ENCODE results near the gene INSR. TPM values are rescaled to one million over a fixed set of nuclear protein-coding genes. Genes with fewer than 3 reads are reported as not detected.

INSR gene
- total RNA-seq, 8 experiments from 2014 or later: 6.9 to 19.6 (median 14.1) TPM

DNA sequence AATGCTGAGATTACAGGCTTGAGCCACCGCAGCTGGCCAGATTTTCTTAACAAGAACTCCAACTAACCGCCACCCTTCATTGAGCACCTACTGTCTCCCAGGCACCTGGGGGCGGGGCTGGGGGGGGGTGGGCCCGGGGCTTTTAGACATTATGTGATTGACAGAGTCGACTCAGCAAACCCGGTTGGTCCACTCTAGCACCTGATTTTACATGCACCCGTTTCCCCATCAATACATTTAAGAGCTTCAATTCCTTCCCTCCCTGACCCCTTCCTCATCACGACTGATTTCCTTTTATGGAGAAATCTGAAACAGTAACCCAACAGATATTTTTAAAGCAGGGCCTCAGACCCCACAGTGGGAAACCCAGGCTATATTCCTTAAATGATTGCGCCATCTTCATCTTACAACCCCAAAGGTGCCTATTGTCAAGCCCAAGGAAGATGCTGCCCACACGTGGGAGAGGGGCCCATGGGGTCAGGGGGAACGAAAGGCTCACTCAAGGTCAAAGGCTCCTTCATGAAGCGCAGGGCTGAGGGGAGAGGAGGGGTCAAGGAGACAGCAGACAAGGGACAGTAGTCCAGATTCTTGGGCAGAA, 1.8 kb downstream of the INSR start:
- Histone ChIP-seq H3K4me1 (replicated peaks in 1 of 2) (peaks cover 2 to 3% of the 10 kb centered on the region in 2 donors), H3K27ac (no peak overlapping the region), H3K4me3 (peak overlapping the region in 1 of 5 donors; percentile 90)
- ATAC-seq (replicated peaks in 6 of 8): no peak
- WGBS, 10 experiments: 50 to 94% (median 78%) methylated on average over 1 to 4 of the region's 12 CpGs; no CpG with 5 or more reads in 5 of the 10 experiments
- in situ Hi-C loops (cut with MboI; ENCODE audit: low pct_unique_long_range_greater_than_20kb in 2 of 9, low sequenced_read_pairs in 9 of 9, unreplicated experiment in 9 of 9): loop anchor here in 5 of 9 experiments (10.0 to 25.0 kb wide), 2 partner anchors 98 to 105 kb away; no protein-coding TSS in a partner anchor

DNA sequence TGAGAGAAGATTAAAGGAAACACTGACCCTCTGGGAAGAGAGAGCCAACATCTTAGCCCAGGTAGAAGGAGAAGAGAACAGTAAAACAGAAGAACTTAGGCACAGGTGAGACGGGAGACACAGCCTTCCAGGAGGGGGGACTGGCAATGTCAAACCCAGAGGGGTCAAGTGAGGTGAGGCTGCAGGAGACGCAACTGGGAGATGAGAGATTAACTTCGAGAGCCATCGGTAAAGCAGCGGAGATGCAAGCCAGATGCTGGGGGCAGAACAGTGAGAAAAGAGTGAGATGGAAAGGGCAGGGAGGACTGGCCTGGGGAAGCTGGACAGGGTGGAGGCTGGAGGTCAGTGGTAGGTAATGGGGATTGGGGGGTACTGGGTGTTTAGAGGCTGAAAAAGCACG, 5.2 kb downstream of the INSR start:
- H3K4me1 ChIP-seq (replicated peaks in 1 of 2): peaks cover 0 to 3% of the 10 kb centered on the region in 2 donors
- in situ Hi-C loops (cut with MboI; ENCODE audit: low pct_unique_long_range_greater_than_20kb in 2 of 9, low sequenced_read_pairs in 9 of 9, unreplicated experiment in 9 of 9): loop anchor here in 4 of 9 experiments (25.0 kb wide), 1 partner anchor 102 kb away; no protein-coding TSS in a partner anchor
- H3K27ac ChIP-seq: no peak overlapping the region
- 29 to 100% (median 80%) methylated on average over 1 to 5 of the region's 6 CpGs; no CpG with 5 or more reads in 1 of the 10 experiments for WGBS, 10 experiments
- no peak for ATAC-seq (replicated peaks in 6 of 8)
- no peak overlapping the region for H3K4me3 ChIP-seq

DNA sequence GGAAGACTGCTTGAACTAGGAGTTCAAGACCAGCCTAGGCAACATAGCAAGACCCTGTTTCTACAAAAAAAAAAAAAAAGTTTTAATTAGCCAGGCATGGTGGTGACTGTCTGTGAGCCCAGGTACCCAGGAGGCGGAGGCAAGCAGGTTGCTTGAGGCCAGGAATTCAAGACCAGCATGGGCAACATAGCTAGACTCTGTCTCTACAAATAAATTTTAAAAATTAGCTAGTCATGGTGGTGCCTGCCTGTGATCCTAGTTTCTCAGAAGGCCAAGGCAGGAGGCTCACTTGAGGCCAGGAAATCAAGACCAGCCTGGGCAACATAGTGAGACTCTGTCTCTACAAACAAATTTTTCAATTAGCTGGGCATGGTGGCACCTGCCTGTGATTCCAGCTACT, 6.1 kb downstream of the INSR start:
- ATAC-seq (replicated peaks in 6 of 8): no peak
- H3K4me1 ChIP-seq (replicated peaks in 1 of 2): peaks cover 0 to 3% of the 10 kb centered on the region in 2 donors
- no peak overlapping the region for H3K27ac ChIP-seq
- in situ Hi-C loops (cut with MboI; ENCODE audit: low pct_unique_long_range_greater_than_20kb in 2 of 9, low sequenced_read_pairs in 9 of 9, unreplicated experiment in 9 of 9): loop anchor here in 4 of 9 experiments (25.0 kb wide), 1 partner anchor 101 kb away; no protein-coding TSS in a partner anchor
- H3K4me3 ChIP-seq: no peak overlapping the region
- WGBS, 10 experiments: 86 to 100% (median 100%) methylated on average over 1 of the region's 1 CpG; no CpG with 5 or more reads in 6 of the 10 experiments

DNA sequence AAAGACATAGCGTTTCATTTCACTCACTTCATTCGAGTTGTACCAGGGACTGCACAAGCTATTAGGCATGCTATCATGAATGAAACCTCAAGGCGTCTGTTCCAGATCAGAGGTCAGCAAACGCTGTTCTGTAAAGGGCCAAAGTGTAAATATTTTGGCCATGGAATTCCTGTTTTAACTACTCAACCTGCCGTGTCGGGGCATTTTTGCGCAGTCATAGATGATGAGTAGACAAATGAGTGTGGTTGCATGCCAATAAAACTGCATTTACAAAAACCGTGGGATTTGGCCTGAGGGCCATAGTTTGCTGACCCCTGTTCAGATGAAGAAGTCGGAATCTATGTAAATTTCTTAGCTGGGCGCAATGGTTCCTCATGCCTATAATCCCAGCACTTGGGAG, 6.5 kb downstream of the INSR start:
- peak in 1 of 8 experiments; percentile 79 for ATAC-seq (replicated peaks in 6 of 8)

DNA sequence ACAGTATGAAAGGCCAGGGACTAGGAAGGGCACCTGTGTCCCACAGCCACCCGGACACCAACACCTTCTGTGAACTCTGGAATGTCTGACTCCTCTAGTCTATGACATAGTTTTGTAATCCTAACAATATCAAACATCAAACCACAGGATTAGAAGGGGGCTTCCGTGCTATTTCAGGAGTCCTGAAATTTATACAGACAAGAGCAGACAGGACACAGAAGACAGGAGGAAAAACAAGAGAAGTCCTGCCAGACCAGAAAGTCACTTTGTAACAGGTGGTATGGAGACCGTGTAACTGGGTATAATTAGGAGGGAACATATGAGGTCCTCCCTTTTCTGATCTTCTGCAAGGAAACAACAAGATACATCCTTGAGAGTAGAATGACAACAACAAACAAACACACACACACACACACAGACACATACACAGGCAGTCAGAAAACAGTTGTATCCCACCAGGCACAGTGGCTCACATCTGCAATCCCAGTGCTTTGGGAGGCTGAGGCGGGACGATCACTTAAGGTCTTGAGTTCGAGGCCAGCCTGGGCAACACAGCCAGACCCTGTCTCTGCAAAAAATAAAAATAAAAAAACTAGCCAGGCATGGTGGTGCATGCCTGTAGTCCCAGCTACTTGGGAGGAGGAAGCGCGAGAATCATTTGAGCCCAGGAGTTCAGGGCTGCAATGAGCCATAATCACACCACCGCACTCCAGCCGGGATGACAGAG, 13.1 kb downstream of the INSR start:
- Histone ChIP-seq H3K4me1 (replicated peaks in 1 of 2) (no peaks in the 10 kb centered on the region), H3K27ac (no peak overlapping the region), H3K4me3 (no peak overlapping the region)
- no peak for ATAC-seq (replicated peaks in 6 of 8)
- in situ Hi-C loops (cut with MboI; ENCODE audit: low pct_unique_long_range_greater_than_20kb in 2 of 9, low sequenced_read_pairs in 9 of 9, unreplicated experiment in 9 of 9): loop anchor here in 4 of 9 experiments (25.0 kb wide), 1 partner anchor 94 kb away; no protein-coding TSS in a partner anchor
- WGBS, 10 experiments: 25 to 100% (median 82%) methylated on average over 1 to 10 of the region's 10 CpGs; no CpG with 5 or more reads in 1 of the 10 experiments

More for the DNA sequence above, 6.5 kb downstream of the INSR start:
- Histone ChIP-seq H3K27ac (no peak overlapping the region), H3K4me3 (no peak overlapping the region), H3K4me1 (replicated peaks in 1 of 2) (no peaks in the 10 kb centered on the region)
- in situ Hi-C loops (cut with MboI; ENCODE audit: low pct_unique_long_range_greater_than_20kb in 2 of 9, low sequenced_read_pairs in 9 of 9, unreplicated experiment in 9 of 9): loop anchor here in 4 of 9 experiments (25.0 kb wide), 1 partner anchor 100 kb away; no protein-coding TSS in a partner anchor
- 20 to 88% (median 80%) methylated on average over 1 to 9 of the region's 10 CpGs; no CpG with 5 or more reads in 3 of the 10 experiments for WGBS, 10 experiments

DNA sequence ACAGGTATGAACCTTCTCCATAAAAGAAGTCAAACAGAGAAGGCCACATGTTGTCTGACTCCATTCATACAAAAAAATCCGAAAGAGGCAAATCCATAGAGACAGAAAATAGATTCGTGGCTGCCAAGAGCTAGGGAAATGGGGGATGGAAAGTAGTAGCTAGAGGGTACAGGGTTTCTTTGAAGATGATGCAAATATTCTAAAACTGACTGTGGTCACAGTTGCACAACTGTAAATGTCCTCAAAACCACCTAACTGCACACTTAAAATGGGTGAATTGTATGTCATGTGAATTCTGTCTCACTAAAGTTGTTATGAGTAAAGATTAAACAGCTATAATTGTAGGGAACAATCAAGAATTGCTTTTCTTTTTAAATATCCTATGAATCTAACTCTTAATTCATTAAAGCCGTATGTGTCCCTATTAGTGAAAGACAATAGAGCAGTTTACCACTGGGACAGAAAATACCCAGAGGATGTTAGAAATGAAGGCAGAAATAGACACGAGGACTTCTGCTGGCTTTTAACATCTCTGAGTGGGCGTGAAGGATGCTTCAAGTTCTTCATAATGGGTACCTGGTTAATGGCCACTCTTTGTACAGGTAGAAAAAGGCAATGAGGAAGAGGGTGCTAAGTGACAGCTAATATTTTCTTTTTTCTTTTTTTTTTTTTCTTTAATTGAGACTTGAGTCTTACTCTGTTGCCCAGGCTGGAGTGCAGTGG, 21.2 kb downstream of the INSR start:
- peak in 1 of 8 experiments; percentile 31 for ATAC-seq (replicated peaks in 6 of 8)
- in situ Hi-C loops (cut with MboI; ENCODE audit: low pct_unique_long_range_greater_than_20kb in 2 of 9, low sequenced_read_pairs in 9 of 9, unreplicated experiment in 9 of 9): no loop called here
- Histone ChIP-seq H3K27ac (no peak overlapping the region), H3K4me3 (no peak overlapping the region), H3K4me1 (replicated peaks in 1 of 2) (no peaks in the 10 kb centered on the region)
- 45 to 92% (median 83%) methylated on average over 2 to 5 of the region's 5 CpGs for WGBS, 10 experiments

DNA sequence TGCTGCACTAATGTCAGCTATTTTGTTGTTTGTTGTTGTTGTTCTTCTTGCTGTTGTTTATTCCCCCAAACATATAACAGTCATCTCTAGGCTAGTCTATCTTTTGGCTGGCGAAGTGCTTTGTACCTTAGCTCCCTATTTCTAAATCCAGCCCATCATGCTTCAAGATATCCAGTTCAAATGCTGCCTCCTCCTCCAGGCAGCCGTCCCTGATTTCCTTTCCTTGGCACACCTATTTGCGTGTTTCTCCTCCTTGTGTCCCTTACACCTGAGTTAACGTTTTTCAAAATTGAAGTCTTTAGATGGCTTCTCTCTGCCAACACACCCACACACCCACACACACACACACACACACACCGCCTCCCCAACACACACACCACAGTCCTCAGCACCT, 25.5 kb downstream of the INSR start:
- Histone ChIP-seq H3K27ac (no peak overlapping the region), H3K4me3 (no peak overlapping the region), H3K4me1 (replicated peaks in 1 of 2) (no peaks in the 10 kb centered on the region)
- ATAC-seq (replicated peaks in 6 of 8): no peak
- 55 to 92% (median 87%) methylated on average over 1 to 5 of the region's 5 CpGs; no CpG with 5 or more reads in 1 of the 10 experiments for WGBS, 10 experiments
- in situ Hi-C loops (cut with MboI; ENCODE audit: low pct_unique_long_range_greater_than_20kb in 2 of 9, low sequenced_read_pairs in 9 of 9, unreplicated experiment in 9 of 9): no loop called here

DNA sequence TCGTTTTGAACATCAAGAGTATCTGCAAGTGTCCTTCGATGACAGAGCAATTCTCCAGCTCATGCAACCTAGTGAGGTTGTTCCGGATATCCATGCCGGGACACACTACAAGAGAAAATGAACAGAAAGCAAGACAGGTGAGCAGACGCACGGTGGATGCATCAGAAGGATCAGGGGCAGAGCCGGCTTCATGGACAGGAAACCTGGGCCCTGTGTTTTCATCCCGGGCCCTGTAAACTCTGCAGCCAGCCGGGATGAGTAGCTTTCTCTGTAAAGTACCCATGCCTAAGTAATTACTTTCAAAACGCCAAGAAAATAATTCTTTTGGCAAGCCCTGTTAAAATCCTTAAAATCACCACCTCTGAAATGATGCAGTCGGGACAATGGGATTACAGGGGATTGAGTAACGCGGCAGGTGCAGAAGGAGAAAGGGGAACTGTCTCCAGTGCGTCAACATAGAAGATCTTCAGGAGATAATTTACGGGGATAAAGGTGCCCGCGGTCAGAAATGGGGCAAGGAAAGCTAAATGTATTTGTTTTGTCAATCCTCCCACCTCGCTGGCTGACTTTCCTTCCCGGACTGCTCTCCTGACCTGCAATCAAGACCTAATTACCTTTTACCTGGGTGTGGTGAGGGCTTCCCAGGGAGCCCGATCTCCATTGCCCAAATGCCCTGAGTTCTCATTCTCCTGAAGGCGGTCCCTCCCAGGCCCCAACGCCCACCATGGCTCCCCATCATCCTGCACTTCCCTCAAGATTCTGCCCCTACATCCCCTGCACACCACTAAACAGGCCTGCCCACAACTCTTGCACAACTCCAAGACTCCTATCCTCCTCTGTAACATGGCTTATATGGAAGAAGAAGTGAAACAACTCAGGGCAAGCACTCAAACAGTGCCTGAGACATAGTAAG, 26.2 kb downstream of the INSR start:
- 65 to 100% (median 87%) methylated on average over 4 to 14 of the region's 22 CpGs for WGBS, 10 experiments
- no peaks in the 10 kb centered on the region for H3K4me1 ChIP-seq (replicated peaks in 1 of 2)
- no peak overlapping the region for H3K27ac ChIP-seq
- no peak for ATAC-seq (replicated peaks in 6 of 8)
- in situ Hi-C loops (cut with MboI; ENCODE audit: low pct_unique_long_range_greater_than_20kb in 2 of 9, low sequenced_read_pairs in 9 of 9, unreplicated experiment in 9 of 9): no loop called here
- no peak overlapping the region for H3K4me3 ChIP-seq

DNA sequence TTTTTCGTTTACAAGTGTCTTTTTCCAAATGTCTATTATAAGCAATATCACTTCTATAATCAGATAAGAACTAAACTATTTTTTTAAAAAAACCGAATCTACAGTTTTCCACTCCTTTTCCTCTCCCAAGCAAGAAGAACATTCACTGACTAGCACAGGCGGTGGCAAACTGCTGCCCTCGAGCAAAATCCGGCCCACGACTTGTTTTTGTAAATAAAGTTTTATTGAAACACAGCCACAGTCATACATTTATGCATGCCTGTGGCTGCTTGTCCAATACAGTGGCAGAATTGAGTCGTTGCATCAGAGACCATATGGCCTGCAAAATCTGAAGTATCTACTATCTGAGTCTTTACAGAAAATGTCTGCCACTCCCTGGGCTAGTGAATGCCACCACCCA, 27.4 kb downstream of the INSR start:
- Histone ChIP-seq H3K27ac (no peak overlapping the region), H3K4me3 (no peak overlapping the region), H3K4me1 (replicated peaks in 1 of 2) (no peaks in the 10 kb centered on the region)
- in situ Hi-C loops (cut with MboI; ENCODE audit: low pct_unique_long_range_greater_than_20kb in 2 of 9, low sequenced_read_pairs in 9 of 9, unreplicated experiment in 9 of 9): no loop called here
- WGBS, 10 experiments: 60 to 100% (median 94%) methylated on average over 1 to 7 of the region's 7 CpGs; no CpG with 5 or more reads in 1 of the 10 experiments
- no peak for ATAC-seq (replicated peaks in 6 of 8)

DNA sequence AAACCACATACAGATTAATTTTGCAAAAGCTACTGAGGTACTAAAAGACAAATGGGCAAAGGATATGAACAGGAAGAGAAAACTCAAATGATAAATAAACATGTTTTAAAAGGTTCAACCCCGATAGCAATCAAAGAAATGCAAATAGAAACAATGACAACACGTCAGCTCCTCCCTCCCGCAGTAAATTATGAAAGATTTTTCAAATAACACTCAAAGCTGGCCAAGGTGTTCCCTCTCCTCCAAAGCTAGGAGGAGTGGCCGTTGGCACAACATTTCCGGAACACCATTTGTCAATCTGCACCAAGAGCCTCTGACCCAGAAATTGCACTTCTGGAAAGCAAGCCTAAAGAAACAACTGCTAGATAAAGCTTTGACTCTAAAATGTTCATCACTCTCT, 28.3 kb downstream of the INSR start:
- Histone ChIP-seq H3K27ac (no peak overlapping the region), H3K4me3 (no peak overlapping the region), H3K4me1 (replicated peaks in 1 of 2) (no peaks in the 10 kb centered on the region)
- 7 to 100% (median 65%) methylated on average over 1 to 5 of the region's 5 CpGs; no CpG with 5 or more reads in 1 of the 10 experiments for WGBS, 10 experiments
- peak in 3 of 8 experiments; percentile 20 to 46 (median 40) for ATAC-seq (replicated peaks in 6 of 8)
- in situ Hi-C loops (cut with MboI; ENCODE audit: low pct_unique_long_range_greater_than_20kb in 2 of 9, low sequenced_read_pairs in 9 of 9, unreplicated experiment in 9 of 9): no loop called here

DNA sequence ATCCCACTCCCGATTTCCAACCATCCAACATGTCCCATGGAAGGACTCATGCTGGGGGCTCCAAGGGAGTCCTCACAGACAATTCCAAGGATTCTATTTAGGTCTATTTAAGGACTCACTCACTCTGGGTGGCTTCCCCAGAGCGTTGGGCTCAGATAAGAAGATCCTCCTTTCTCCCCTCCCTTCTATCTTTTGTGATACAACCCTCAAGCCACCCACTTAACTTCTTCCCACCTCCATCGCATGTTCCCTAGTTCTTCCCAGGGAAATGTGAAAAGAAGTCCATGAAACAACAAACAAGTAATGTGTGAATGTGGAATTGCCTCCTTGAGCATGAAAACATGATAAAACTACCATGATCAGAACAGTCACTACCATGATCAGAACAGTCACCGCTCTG, 29.4 kb downstream of the INSR start:
- Histone ChIP-seq H3K4me1 (replicated peaks in 1 of 2) (no peaks in the 10 kb centered on the region), H3K27ac (no peak overlapping the region), H3K4me3 (no peak overlapping the region)
- in situ Hi-C loops (cut with MboI; ENCODE audit: low pct_unique_long_range_greater_than_20kb in 2 of 9, low sequenced_read_pairs in 9 of 9, unreplicated experiment in 9 of 9): no loop called here
- 79 to 100% (median 100%) methylated on average over 1 to 3 of the region's 4 CpGs; no CpG with 5 or more reads in 2 of the 10 experiments for WGBS, 10 experiments
- ATAC-seq (replicated peaks in 6 of 8): no peak

DNA sequence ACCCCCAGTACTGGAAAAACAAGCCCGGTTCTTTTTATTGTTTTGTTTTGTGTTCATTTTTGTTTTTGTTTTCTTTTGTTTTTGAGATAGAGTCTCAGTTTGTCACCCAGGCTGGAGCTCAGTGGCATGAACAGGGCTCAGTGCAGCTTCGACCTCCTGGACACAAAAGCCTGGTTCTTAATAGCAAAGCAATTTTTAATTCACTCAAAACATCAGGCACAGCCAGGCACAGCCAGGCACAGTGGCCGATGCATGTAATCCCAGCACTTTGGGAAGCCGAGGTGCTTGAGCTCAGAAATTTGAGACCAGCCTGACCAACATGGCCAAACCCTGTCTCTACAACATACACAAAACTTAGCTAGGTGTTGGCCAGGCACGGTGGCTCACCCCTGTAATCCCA, 30.7 kb downstream of the INSR start:
- in situ Hi-C loops (cut with MboI; ENCODE audit: low pct_unique_long_range_greater_than_20kb in 2 of 9, low sequenced_read_pairs in 9 of 9, unreplicated experiment in 9 of 9): no loop called here
- no peak overlapping the region for H3K4me3 ChIP-seq
- no peak for ATAC-seq (replicated peaks in 6 of 8)
- no peak overlapping the region for H3K27ac ChIP-seq
- no peaks in the 10 kb centered on the region for H3K4me1 ChIP-seq (replicated peaks in 1 of 2)
- WGBS, 10 experiments: 10 to 90% (median 60%) methylated on average over 1 to 3 of the region's 5 CpGs; no CpG with 5 or more reads in 1 of the 10 experiments

Measured in motor neuron (in vitro differentiated cells).